SK-N-SH (cell line): Measurements from ENCODE around the gene DPRX. TPM values are rescaled to one million over a fixed set of nuclear protein-coding genes. Genes with fewer than 3 reads are reported as not detected.

Source experiments
- CTCF ChIA-PET: fragments of 300-600, 350-600 bp; formaldehyde crosslinking; extraction: SDS; loops from one replicate; lab custom pipeline; 2021; lab: Yijun Ruan, JAX
- POLR2A ChIA-PET: fragments of 350-600 bp; sonication (Branson Sonifier 250); formaldehyde crosslinking; extraction: SDS; loops from one replicate; lab custom pipeline; 2020; ENCODE audit warnings: antibody characterized with exemption, inconsistent platforms; lab: Yijun Ruan, JAX
- DNase-seq: peaks from one replicate; pipeline ENCODE4 v3.0.0; 2012
- H2AFZ ChIP-seq: fragments of 200-600 bp; sonication (generic); 2 replicates; pipeline ENCODE4 v1.8.1; 2016; ENCODE audit warnings: antibody characterized with exemption, mild to moderate bottlenecking, low read depth
- H3F3A ChIP-seq: fragments of 200-600 bp; sonication (generic); replicated peaks from 2 replicates; pipeline ENCODE3; 2016; ENCODE audit warnings: antibody characterized with exemption, mild to moderate bottlenecking; ENCODE audit not compliant: insufficient read depth
- H3K27ac ChIP-seq, 2 experiments: fragments of 200-500 bp in 1 of 2; fragments of 200-600 bp in 1 of 2; sonication (Bioruptor generic) in 1 of 2; sonication (generic), shearing (Covaris generic) in 1 of 2; 2 replicates each; pipeline versions ENCODE4 v1.5.1 to v1.6.1; 2014 to 2016; ENCODE audit warnings: low read depth in 2 of 2, inconsistent platforms in 1 of 2, low read length in 1 of 2, mild to moderate bottlenecking in 1 of 2, mixed read lengths in 1 of 2
- H3K27me3 ChIP-seq: fragments of 200-600 bp; sonication (generic), shearing (Covaris generic); 2 replicates; pipeline ENCODE4 v1.6.1; 2016; ENCODE audit warnings: mixed run types; ENCODE audit not compliant: insufficient read depth
- H3K36me3 ChIP-seq, 2 experiments: fragments of 200-500 bp in 1 of 2; fragments of 200-600 bp in 1 of 2; sonication (Bioruptor generic) in 1 of 2; sonication (generic) in 1 of 2; replicated peaks in 1 of 2; 2 replicates each; pipeline versions ENCODE3 to v1.5.1; 2014 to 2016; ENCODE audit warnings: low read length in 1 of 2, mild to moderate bottlenecking in 1 of 2; ENCODE audit not compliant: insufficient read depth in 2 of 2, control insufficient read depth in 1 of 2
- H3K4me1 ChIP-seq, 2 experiments: fragments of 200-500 bp in 1 of 2; fragments of 200-600 bp in 1 of 2; sonication (Bioruptor generic) in 1 of 2; sonication (generic), shearing (Covaris generic) in 1 of 2; 2 replicates each; pipeline versions ENCODE4 v1.5.1 to v1.6.1; 2014 to 2016; ENCODE audit warnings: low read depth in 1 of 2, low read length in 1 of 2, mixed run types in 1 of 2; ENCODE audit not compliant: insufficient read depth in 2 of 2, control insufficient read depth in 1 of 2
- H3K4me2 ChIP-seq: fragments of 200-600 bp; sonication (generic), shearing (Covaris generic); 2 replicates; pipeline ENCODE4 v1.6.1; 2017; ENCODE audit warnings: mixed run types
- H3K4me3 ChIP-seq, 2 experiments: fragments of 200-500 bp in 1 of 2; fragments of 200-600 bp in 1 of 2; sonication (Bioruptor generic) in 1 of 2; sonication (generic), shearing (Covaris generic) in 1 of 2; 2 replicates each; pipeline versions ENCODE4 v1.5.1 to v1.8.1; 2014 to 2016; ENCODE audit warnings: low read depth in 2 of 2, inconsistent platforms in 1 of 2, low read length in 1 of 2, mild to moderate bottlenecking in 1 of 2, mixed read lengths in 1 of 2, moderate library complexity in 1 of 2
- H3K79me2 ChIP-seq: fragments of 200-600 bp; sonication (generic); 2 replicates; pipeline ENCODE4 v1.8.1; 2017; ENCODE audit warnings: mild to moderate bottlenecking; ENCODE audit not compliant: insufficient read depth
- H3K9ac ChIP-seq: fragments of 200-600 bp; sonication (generic); 2 replicates; pipeline ENCODE4 v1.6.1; 2017; ENCODE audit warnings: mixed run types
- H3K9me2 ChIP-seq: fragments of 200-600 bp; sonication (generic); 2 replicates; pipeline ENCODE4 v1.6.1; 2017; ENCODE audit warnings: mixed run types
- H3K9me3 ChIP-seq: fragments of 200-600 bp; sonication (generic); 2 replicates; pipeline ENCODE4 v1.6.1; 2017; ENCODE audit warnings: mixed run types, mild to moderate bottlenecking, moderate library complexity
- H4K20me1 ChIP-seq: fragments of 200-600 bp; sonication (generic); 2 replicates; pipeline ENCODE4 v1.6.1; 2017; ENCODE audit warnings: mild to moderate bottlenecking, mixed run types; ENCODE audit not compliant: insufficient read depth
- GATA2 ChIP-seq: sonication (generic); formaldehyde crosslinking; IDR thresholded peaks from 2 replicates; pipeline ENCODE4 v1.5.0; 2020; ENCODE audit warnings: mild to moderate bottlenecking, missing genetic modification reagents
- NFIC ChIP-seq: IDR thresholded peaks from 2 replicates; pipeline ENCODE4 v1.4.0; 2012; ENCODE audit warnings: borderline replicate concordance
- NRF1 ChIP-seq: IDR thresholded peaks from 2 replicates; pipeline ENCODE4 v1.6.1; 2012; ENCODE audit warnings: low read depth, mild to moderate bottlenecking, low read length
- RCOR1 ChIP-seq: fragments of 150-350 bp; IDR thresholded peaks from 2 replicates; pipeline ENCODE4 v1.6.1; 2017; ENCODE audit warnings: antibody characterized with exemption, low read length
- WGBS: methylation state at CpG from one replicate; pipeline ENCODE4 v1.1.6; 2017; ENCODE audit warnings: low lambda C conversion rate; 5-methylcytosine and 5-hydroxymethylcytosine counted together
- polyA plus RNA-seq, 3 experiments: library from polyadenylated mRNA; depleted of rRNA; stranded (reverse); fragments of >200 nt; gene quantifications; 2 replicates each; pipeline ENCODE4 v1.2.3, GENCODE V29; 2012
- TF ChIP-seq, protein P1 (sequence below): IDR thresholded peaks from 2 replicates; pipeline ENCODE4 v1.6.1; 2012; ENCODE audit warnings: mild to moderate bottlenecking, low read depth, low read length, moderate library complexity
- TF ChIP-seq, protein P2 (sequence below): fragments of 150-350 bp; IDR thresholded peaks from 2 replicates; pipeline ENCODE4 v1.6.1; 2016; ENCODE audit warnings: mild to moderate bottlenecking, low read depth, low read length

The DPRX gene
- polyA plus RNA-seq, 1 of the 3 experiments (the other 2 are of a cell fraction), result not detected

DNA sequence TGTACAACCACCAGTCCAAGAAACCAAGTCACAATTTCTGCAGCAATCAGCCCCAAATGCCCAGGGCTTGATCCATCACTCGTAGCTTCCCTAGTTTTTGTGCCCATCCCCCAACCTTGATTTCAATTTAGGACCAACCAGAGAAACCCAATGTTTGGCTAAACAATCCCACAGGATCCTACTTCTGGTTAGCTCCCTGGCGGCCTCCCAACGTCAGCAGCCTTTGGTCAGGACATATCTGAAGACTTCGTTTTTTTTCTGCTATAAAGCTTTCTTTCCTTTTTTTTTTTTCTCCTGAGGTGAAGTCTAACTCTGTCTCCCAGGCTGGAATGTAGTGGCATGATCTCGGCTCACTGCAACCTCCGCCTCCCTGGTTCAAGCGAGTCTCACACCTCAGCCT lies 7.7 kb downstream of the DPRX start:
- no peak for TF ChIP-seq GATA2 (CRISPR knock-in tag)
- no peak for TF ChIP-seq NRF1
- TF ChIP-seq NFIC, result no peak
- no peak for TF ChIP-seq RCOR1
- TF ChIP-seq, protein P1, sequence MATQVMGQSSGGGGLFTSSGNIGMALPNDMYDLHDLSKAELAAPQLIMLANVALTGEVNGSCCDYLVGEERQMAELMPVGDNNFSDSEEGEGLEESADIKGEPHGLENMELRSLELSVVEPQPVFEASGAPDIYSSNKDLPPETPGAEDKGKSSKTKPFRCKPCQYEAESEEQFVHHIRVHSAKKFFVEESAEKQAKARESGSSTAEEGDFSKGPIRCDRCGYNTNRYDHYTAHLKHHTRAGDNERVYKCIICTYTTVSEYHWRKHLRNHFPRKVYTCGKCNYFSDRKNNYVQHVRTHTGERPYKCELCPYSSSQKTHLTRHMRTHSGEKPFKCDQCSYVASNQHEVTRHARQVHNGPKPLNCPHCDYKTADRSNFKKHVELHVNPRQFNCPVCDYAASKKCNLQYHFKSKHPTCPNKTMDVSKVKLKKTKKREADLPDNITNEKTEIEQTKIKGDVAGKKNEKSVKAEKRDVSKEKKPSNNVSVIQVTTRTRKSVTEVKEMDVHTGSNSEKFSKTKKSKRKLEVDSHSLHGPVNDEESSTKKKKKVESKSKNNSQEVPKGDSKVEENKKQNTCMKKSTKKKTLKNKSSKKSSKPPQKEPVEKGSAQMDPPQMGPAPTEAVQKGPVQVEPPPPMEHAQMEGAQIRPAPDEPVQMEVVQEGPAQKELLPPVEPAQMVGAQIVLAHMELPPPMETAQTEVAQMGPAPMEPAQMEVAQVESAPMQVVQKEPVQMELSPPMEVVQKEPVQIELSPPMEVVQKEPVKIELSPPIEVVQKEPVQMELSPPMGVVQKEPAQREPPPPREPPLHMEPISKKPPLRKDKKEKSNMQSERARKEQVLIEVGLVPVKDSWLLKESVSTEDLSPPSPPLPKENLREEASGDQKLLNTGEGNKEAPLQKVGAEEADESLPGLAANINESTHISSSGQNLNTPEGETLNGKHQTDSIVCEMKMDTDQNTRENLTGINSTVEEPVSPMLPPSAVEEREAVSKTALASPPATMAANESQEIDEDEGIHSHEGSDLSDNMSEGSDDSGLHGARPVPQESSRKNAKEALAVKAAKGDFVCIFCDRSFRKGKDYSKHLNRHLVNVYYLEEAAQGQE, result no peak
- ChIA-PET POLR2A (no interaction called here), CTCF (no interaction called here)
- Histone ChIP-seq H3K4me2 (no peak overlapping the region), H3K79me2 (no peaks in the 10 kb centered on the region), H2AFZ (no peak overlapping the region), H3K9me3 (no peaks in the 10 kb centered on the region), H3K27me3 (peaks cover 49% of the 10 kb centered on the region; the same call in 1 of the 2 replicates), H3K27ac (no peak overlapping the region), H4K20me1 (no peaks in the 10 kb centered on the region), H3F3A (no peaks in the 10 kb centered on the region), H3K36me3 (no peaks in the 10 kb centered on the region), H3K4me1 (no peaks in the 10 kb centered on the region), H3K9ac (no peak overlapping the region), H3K9me2 (no peaks in the 10 kb centered on the region), H3K4me3 (no peak overlapping the region)
- DNase-seq, result no peak
- WGBS, result 9% methylated on average over 7 of the region's 7 CpGs

DNA sequence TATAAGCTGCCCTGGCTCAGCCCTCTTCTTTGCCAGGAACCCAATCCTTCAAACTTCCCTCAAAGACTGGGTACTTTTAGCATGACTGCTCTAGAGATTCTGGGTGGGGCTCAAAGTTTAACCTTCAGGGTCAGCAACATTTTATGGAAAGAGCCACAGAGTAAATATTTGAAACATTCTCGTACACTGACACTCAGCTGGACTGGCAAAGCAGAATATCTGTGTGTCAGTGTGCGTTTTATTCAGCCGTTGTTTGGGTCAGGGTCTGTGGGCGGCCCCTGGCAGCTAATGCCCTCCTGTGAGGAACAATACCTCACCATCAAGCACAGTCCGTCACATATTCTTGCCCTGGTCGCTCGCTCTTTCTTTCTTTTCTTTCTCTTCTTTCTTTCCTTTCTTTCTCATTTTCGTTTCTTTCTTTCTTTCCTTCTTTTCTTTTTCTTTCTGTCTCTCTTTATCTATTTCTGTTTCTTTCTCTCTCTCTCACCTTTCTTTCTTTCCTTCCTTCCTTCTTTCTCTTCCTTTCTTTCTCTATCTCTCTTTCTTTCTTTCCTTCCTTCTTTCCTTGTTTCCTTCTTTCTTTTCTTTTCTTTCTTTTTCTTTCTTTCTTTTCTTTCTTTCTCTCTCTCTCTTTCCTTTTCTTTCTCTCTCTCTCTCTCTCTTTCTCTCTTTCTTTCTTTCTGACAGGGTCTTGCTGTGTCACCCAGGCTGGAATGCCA lies 10.7 kb downstream of the DPRX start:
- no peak overlapping the region for H3K4me3 ChIP-seq
- no peak overlapping the region for H3K9ac ChIP-seq
- no peaks in the 10 kb centered on the region for H4K20me1 ChIP-seq
- no peak overlapping the region for H3K27ac ChIP-seq
- H3K27me3 ChIP-seq, result peaks cover 35% of the 10 kb centered on the region; the same call in 1 of the 2 replicates
- no peak overlapping the region for H2AFZ ChIP-seq
- ChIA-PET CTCF (no interaction called here), POLR2A (no interaction called here)
- H3K9me3 ChIP-seq, result no peaks in the 10 kb centered on the region
- no peaks in the 10 kb centered on the region for H3K79me2 ChIP-seq
- WGBS, result 11% methylated on average over 8 of the region's 8 CpGs
- no peaks in the 10 kb centered on the region for H3F3A ChIP-seq
- no peaks in the 10 kb centered on the region for H3K9me2 ChIP-seq
- no peaks in the 10 kb centered on the region for H3K4me1 ChIP-seq
- H3K36me3 ChIP-seq, result no peaks in the 10 kb centered on the region
- DNase-seq, result no peak
- TF ChIP-seq, protein P2, sequence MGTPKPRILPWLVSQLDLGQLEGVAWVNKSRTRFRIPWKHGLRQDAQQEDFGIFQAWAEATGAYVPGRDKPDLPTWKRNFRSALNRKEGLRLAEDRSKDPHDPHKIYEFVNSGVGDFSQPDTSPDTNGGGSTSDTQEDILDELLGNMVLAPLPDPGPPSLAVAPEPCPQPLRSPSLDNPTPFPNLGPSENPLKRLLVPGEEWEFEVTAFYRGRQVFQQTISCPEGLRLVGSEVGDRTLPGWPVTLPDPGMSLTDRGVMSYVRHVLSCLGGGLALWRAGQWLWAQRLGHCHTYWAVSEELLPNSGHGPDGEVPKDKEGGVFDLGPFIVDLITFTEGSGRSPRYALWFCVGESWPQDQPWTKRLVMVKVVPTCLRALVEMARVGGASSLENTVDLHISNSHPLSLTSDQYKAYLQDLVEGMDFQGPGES, result no peak
- H3K4me2 ChIP-seq, result no peak overlapping the region
